HG03571 (cell line): Measurements from ENCODE around the gene FBXW10.
"Not testable (repeated sequence)": the region's sequence is repeated elsewhere in the genome, so short reads cannot be mapped to it uniquely, and the experiment has no call there.

Experiments
- ATAC-seq: cut with Tn5 transposase; IDR thresholded peaks from one replicate; pipeline ENCODE4 v1.9.1; 2021; ENCODE audit not compliant: unreplicated experiment

FBXW10 gene

DNA sequence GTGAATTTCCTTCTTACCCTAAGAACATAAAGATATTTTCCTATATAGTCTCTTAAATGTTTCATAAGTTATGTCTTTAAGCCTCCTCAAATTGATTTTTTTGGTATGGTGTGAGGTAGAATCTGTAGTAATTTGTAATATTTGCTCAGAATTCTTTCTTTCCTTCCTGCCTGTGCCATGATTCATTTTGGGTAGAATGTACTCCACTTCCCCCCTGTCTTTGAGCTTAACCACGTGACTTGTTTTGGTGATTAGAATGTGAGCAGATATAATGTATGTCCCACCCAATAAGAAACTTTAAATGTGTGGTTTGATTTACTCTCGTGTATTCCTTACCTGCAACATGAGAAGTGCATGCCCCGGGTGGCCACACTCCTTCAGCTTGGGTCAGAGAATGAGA is 77.6 kb downstream of the FBXW10 start:
- not testable (repeated sequence) for ATAC-seq

- ATAC-seq = not testable (repeated sequence)
Measured at GRCh38 chr17:18827613-18828012, 83.8 kb downstream of the FBXW10 start.
